H1 (cell line): ENCODE data around the gene EXOC2. TPM values are rescaled to one million over a fixed set of nuclear protein-coding genes. Genes with fewer than 3 reads are reported as not detected.
"Not testable (repeated sequence)": the region's sequence is repeated elsewhere in the genome, so short reads cannot be mapped to it uniquely, and the experiment has no call there.

Experiments used
- CTCF ChIA-PET: fragments of 300-600 bp; sonication (Branson Sonifier 250); formaldehyde crosslinking; loops from one replicate; lab custom pipeline; 2021; ENCODE audit not compliant: partially characterized antibody; lab: Charles Lee
- POLR2A ChIA-PET: fragments of 300-600 bp; sonication (Branson Sonifier 250); formaldehyde crosslinking; loops from one replicate; lab custom pipeline; 2021; ENCODE audit warnings: inconsistent platforms; ENCODE audit not compliant: partially characterized antibody; lab: Charles Lee
- DNase-seq, 2 experiments: peaks; one replicate each; pipeline versions ENCODE4 v3.0.0 to v3.0.0-alpha.2; 2010 to 2022; ENCODE audit warnings: low spot score in 2 of 2, low read depth in 1 of 2, mixed read lengths in 1 of 2
- FAIRE-seq: peaks from 2 replicates; lab custom pipeline; 2011; peaks lifted over from hg19 to GRCh38; lab: Jason Lieb, UNC
- H2AFZ ChIP-seq: 2 replicates; pipeline ENCODE4 v1.8.1; 2012; ENCODE audit warnings: low read length, inconsistent platforms
- H2AK5ac ChIP-seq: 2 replicates; pipeline ENCODE4 v1.6.1; 2013; ENCODE audit warnings: low read depth, low read length
- H2BK120ac ChIP-seq: replicated peaks from 2 replicates; pipeline ENCODE3; 2013; ENCODE audit warnings: low read depth, low read length, inconsistent platforms
- H2BK12ac ChIP-seq: 2 replicates; pipeline ENCODE4 v1.6.1; 2013; ENCODE audit warnings: low read depth, low read length
- H2BK15ac ChIP-seq: 2 replicates; pipeline ENCODE4 v1.6.1; 2013; ENCODE audit warnings: low read length
- H2BK20ac ChIP-seq: 2 replicates; pipeline ENCODE4 v1.6.1; 2013; ENCODE audit warnings: low read length
- H2BK5ac ChIP-seq: 2 replicates; pipeline ENCODE4 v1.6.1; 2013; ENCODE audit warnings: low read depth, low read length
- H3K14ac ChIP-seq: 2 replicates; pipeline ENCODE4 v1.6.1; 2013; ENCODE audit warnings: inconsistent platforms; ENCODE audit not compliant: insufficient read length
- H3K18ac ChIP-seq: 2 replicates; pipeline ENCODE4 v1.6.1; 2013; ENCODE audit warnings: low read length; ENCODE audit errors: extremely low read depth
- H3K23ac ChIP-seq: 2 replicates; pipeline ENCODE4 v1.6.1; 2013; ENCODE audit warnings: inconsistent platforms; ENCODE audit not compliant: insufficient read length
- H3K23me2 ChIP-seq: 2 replicates; pipeline ENCODE4 v1.6.1; 2013; ENCODE audit warnings: low read depth, low read length
- H3K27ac ChIP-seq: 2 replicates; pipeline ENCODE4 v1.6.1; 2011; ENCODE audit warnings: low read depth, low read length, inconsistent platforms
- H3K27me3 ChIP-seq, 4 experiments: replicated peaks in 1 of 4; 1 replicate in 1 of 4; 2 replicates in 3 of 4; pipeline versions ENCODE4 v1.6.1 to v1.8.1; 2011 to 2013; ENCODE audit warnings: low read length in 3 of 4, mild to moderate bottlenecking in 3 of 4, inconsistent platforms in 2 of 4, mixed read lengths in 2 of 4, moderate library complexity in 1 of 4; ENCODE audit not compliant: control insufficient read depth in 3 of 4, insufficient read depth in 3 of 4; ENCODE audit errors: extremely low read depth in 1 of 4
- H3K36me3 ChIP-seq, 4 experiments: 2 replicates each; pipeline versions ENCODE4 v1.6.1 to v1.8.1; 2011 to 2013; ENCODE audit warnings: mild to moderate bottlenecking in 4 of 4, low read length in 3 of 4, moderate library complexity in 2 of 4, control low read depth in 1 of 4, inconsistent platforms in 1 of 4; ENCODE audit not compliant: insufficient read depth in 4 of 4, control insufficient read depth in 2 of 4
- H3K4ac ChIP-seq: replicated peaks from 2 replicates; pipeline ENCODE3; 2013; ENCODE audit warnings: low read length, low read depth, mixed read lengths, inconsistent platforms; ENCODE audit not compliant: insufficient read length
- H3K4me1 ChIP-seq, 4 experiments: replicated peaks in 1 of 4; 1 replicate in 1 of 4; 2 replicates in 3 of 4; pipeline versions ENCODE4 v1.6.1 to v1.8.1; 2011 to 2013; ENCODE audit warnings: low read length in 3 of 4, inconsistent platforms in 2 of 4, mixed read lengths in 1 of 4; ENCODE audit not compliant: insufficient read depth in 4 of 4, control insufficient read depth in 3 of 4
- H3K4me2 ChIP-seq, 2 experiments: 2 replicates each; pipeline versions ENCODE4 v1.6.1 to v1.8.1; 2011 to 2013; ENCODE audit warnings: low read depth in 2 of 2, low read length in 2 of 2, control low read depth in 1 of 2, inconsistent platforms in 1 of 2, mild to moderate bottlenecking in 1 of 2; ENCODE audit not compliant: insufficient read depth in 1 of 2
- H3K4me3 ChIP-seq, 4 experiments: fragments of 200-600, 300-600 bp in 1 of 4; sonication (generic), shearing (Covaris generic), sonication (Bioruptor Twin) in 1 of 4; 2 replicates each; pipeline versions ENCODE4 v1.5.1 to v1.8.1; 2011 to 2016; ENCODE audit warnings: low read length in 4 of 4, low read depth in 3 of 4, control low read depth in 2 of 4, inconsistent platforms in 2 of 4, mild to moderate bottlenecking in 2 of 4, mixed read lengths in 1 of 4, moderate library complexity in 1 of 4; ENCODE audit not compliant: insufficient read depth in 2 of 4; ENCODE audit errors: extremely low read depth in 1 of 4
- H3K56ac ChIP-seq: replicated peaks from 2 replicates; pipeline ENCODE3; 2013; ENCODE audit warnings: low read depth, mild to moderate bottlenecking, mixed read lengths, low read length, inconsistent platforms; ENCODE audit not compliant: insufficient read length
- H3K79me1 ChIP-seq: 2 replicates; pipeline ENCODE4 v1.6.1; 2013; ENCODE audit warnings: low read depth, low read length, control low read depth
- H3K79me2 ChIP-seq, 2 experiments: 2 replicates each; pipeline versions ENCODE4 v1.6.1 to v1.8.1; 2012 to 2013; ENCODE audit warnings: low read length in 2 of 2, mild to moderate bottlenecking in 2 of 2, inconsistent platforms in 1 of 2; ENCODE audit not compliant: insufficient read depth in 2 of 2, control insufficient read depth in 1 of 2
- H3K9ac ChIP-seq, 4 experiments: replicated peaks in 1 of 4; 1 replicate in 1 of 4; 2 replicates in 3 of 4; pipeline versions ENCODE4 v1.6.1 to v1.8.1; 2011 to 2013; ENCODE audit warnings: low read depth in 3 of 4, low read length in 3 of 4, control low read depth in 2 of 4, mild to moderate bottlenecking in 2 of 4, moderate library complexity in 2 of 4, inconsistent platforms in 1 of 4; ENCODE audit errors: extremely low read depth in 1 of 4
- H3K9me3 ChIP-seq, 2 experiments: 2 replicates each; pipeline versions ENCODE4 v1.6.1 to v1.8.1; 2012 to 2013; ENCODE audit warnings: mild to moderate bottlenecking in 2 of 2, moderate library complexity in 2 of 2, control low read depth in 1 of 2, inconsistent platforms in 1 of 2, low read depth in 1 of 2, low read length in 1 of 2, mixed read lengths in 1 of 2; ENCODE audit not compliant: insufficient read depth in 2 of 2
- H4K20me1 ChIP-seq, 2 experiments: replicated peaks in 1 of 2; 2 replicates each; pipeline versions ENCODE3 to v1.8.1; 2011 to 2013; ENCODE audit warnings: inconsistent platforms in 2 of 2, low read length in 2 of 2, mild to moderate bottlenecking in 1 of 2; ENCODE audit not compliant: insufficient read depth in 2 of 2, control insufficient read depth in 1 of 2
- H4K5ac ChIP-seq: 2 replicates; pipeline ENCODE4 v1.6.1; 2013; ENCODE audit warnings: low read length, low read depth, mixed read lengths, inconsistent platforms; ENCODE audit not compliant: insufficient read length
- H4K8ac ChIP-seq: 2 replicates; pipeline ENCODE4 v1.8.0; 2013; ENCODE audit warnings: mild to moderate bottlenecking, moderate library complexity, low read length, inconsistent platforms; ENCODE audit not compliant: insufficient read depth; ENCODE audit errors: extremely low read depth
- H4K91ac ChIP-seq: replicated peaks from 2 replicates; pipeline ENCODE3; 2013; ENCODE audit warnings: low read length, mixed read lengths, inconsistent platforms; ENCODE audit not compliant: insufficient read length
- WGBS, 2 experiments: shearing (Covaris generic) in 1 of 2; methylation state at CpG; one replicate each; pipeline versions ENCODE4 v1.1.6 to v1.1.7; 2013 to 2015; ENCODE audit warnings: low lambda C conversion rate in 2 of 2, mixed read lengths in 2 of 2, inconsistent platforms in 1 of 2, low coverage in 1 of 2, missing lambda C conversion rate in 1 of 2; ENCODE audit not compliant: insufficient replicate concordance in 2 of 2, insufficient coverage in 1 of 2, insufficient read length in 1 of 2; ENCODE audit errors: extremely low coverage in 1 of 2, missing lambda C conversion rate in 1 of 2; 5-methylcytosine and 5-hydroxymethylcytosine counted together
- polyA plus RNA-seq, 7 experiments: library from polyadenylated mRNA; depleted of rRNA in 3 of 7; stranded (reverse) in 5 of 7; unstranded in 2 of 7; fragments of >200 nt in 5 of 7; fragments of 200-250 nt in 2 of 7; gene quantifications; 1 replicate in 5 of 7; 2 replicates in 1 of 7; 4 replicates in 1 of 7; pipeline versions ENCODE4 v1.2.1 to v1.2.3, GENCODE V29; 2011 to 2013; ENCODE audit warnings: missing spikeins in 2 of 7, mixed read lengths in 2 of 7
- total RNA-seq: library from RNA; stranded (reverse); fragmentation: NEBNext Ultra II Directional; extraction: Animal tissue kit (Norgen Biotek cat#: 25700); gene quantifications from 2 replicates; pipeline ENCODE4 v1.2.1, GENCODE V29; 2021

EXOC2 gene
- total and polyA plus RNA-seq, 2 of the 8 experiments (the other 6 are each of a cell fraction or from before 2014, with no cell fraction given): 25.5 to 44.4 TPM

- H3K36me3 ChIP-seq, H2BK20ac ChIP-seq, H2BK12ac ChIP-seq, H3K14ac ChIP-seq, H3K23me2 ChIP-seq, H4K8ac ChIP-seq, H3K27me3 ChIP-seq, H3K4ac ChIP-seq, H4K20me1 ChIP-seq, H3K4me2 ChIP-seq, H2AK5ac ChIP-seq, H2BK120ac ChIP-seq, H3K9ac ChIP-seq, H3K4me3 ChIP-seq, H2AFZ ChIP-seq, H3K9me3 ChIP-seq, H2BK15ac ChIP-seq, H3K4me1 ChIP-seq, H4K5ac ChIP-seq, H3K27ac ChIP-seq, H3K56ac ChIP-seq, H4K91ac ChIP-seq, H3K23ac ChIP-seq, H2BK5ac ChIP-seq, H3K18ac ChIP-seq, FAIRE-seq: not testable (repeated sequence)
- CTCF ChIA-PET: interaction anchor here (0.9 to 4.0 kb wide), 11 partner anchors 11 to 103 kb away, joined by 3 to 18 read pairs (median 5); no protein-coding TSS in a partner anchor
- Histone ChIP-seq H3K79me1 (peaks cover 13% of the 10 kb centered on the region), H3K79me2 (peaks cover 6 to 32% of the 10 kb centered on the region in 2 experiments)
- peak in 1 of 2 experiments; percentile 38 for DNase-seq
- WGBS, 2 experiments: 97% methylated on average over 31 of the region's 40 CpGs; no CpG with 5 or more reads in 1 of the 2 experiments
- POLR2A ChIA-PET: interaction anchor here (1.4 kb wide), 2 partner anchors 12 to 17 kb away, joined by 3 to 4 read pairs; no protein-coding TSS in a partner anchor
These were observed 1.6 kb upstream of the EXOC2 start for GRCh38 chr6:694431-695126.
